Type B pancreatic cell (in vitro differentiated cells): Measurements from ENCODE around the gene CIAO3. TPM values are rescaled to one million over a fixed set of nuclear protein-coding genes. Genes with fewer than 3 reads are reported as not detected.
A peak's percentile ranks its signal among the peaks of the same experiment; 100 is the strongest.

ENCODE experiments used
- DNase-seq: peaks from one replicate; pipeline ENCODE4 v3.0.0; 2021; ENCODE audit warnings: mixed read lengths; ENCODE audit not compliant: unreplicated experiment; ENCODE audit errors: extremely low spot score
- H3K27ac Mint-ChIP-seq: 2 replicates; pipeline ENCODE4 v1.8.0; 2021; ENCODE audit warnings: mild to moderate bottlenecking, mixed read lengths
- H3K27me3 Mint-ChIP-seq: 2 replicates; pipeline ENCODE4 v1.8.0; 2021; ENCODE audit warnings: mixed read lengths
- H3K36me3 Mint-ChIP-seq: 2 replicates; pipeline ENCODE4 v1.8.0; 2021; ENCODE audit warnings: mixed read lengths
- H3K4me1 Mint-ChIP-seq: one replicate; pipeline ENCODE4 v1.8.0; 2021; ENCODE audit warnings: mixed read lengths; ENCODE audit not compliant: unreplicated experiment
- H3K4me3 Mint-ChIP-seq: 2 replicates; pipeline ENCODE4 v1.8.0; 2021; ENCODE audit warnings: mild to moderate bottlenecking, mixed read lengths
- H3K9me3 Mint-ChIP-seq: 2 replicates; pipeline ENCODE4 v1.8.0; 2021; ENCODE audit warnings: mixed read lengths
- total RNA-seq: library from RNA; stranded (reverse); gene quantifications from 2 replicates; pipeline ENCODE4 v1.2.1, GENCODE V29; 2021; ENCODE audit warnings: low replicate concordance
- TF ChIP-seq, protein P1 (sequence below): fragments of 200-600 bp; sonication (generic); conservative IDR thresholded peaks from 2 replicates; pipeline ENCODE4 v1.5.0; 2021; ENCODE audit warnings: antibody characterized with exemption, mild to moderate bottlenecking

Gene CIAO3
- total RNA-seq, 1 donor from 2014 or later, result 44.5 TPM

DNA sequence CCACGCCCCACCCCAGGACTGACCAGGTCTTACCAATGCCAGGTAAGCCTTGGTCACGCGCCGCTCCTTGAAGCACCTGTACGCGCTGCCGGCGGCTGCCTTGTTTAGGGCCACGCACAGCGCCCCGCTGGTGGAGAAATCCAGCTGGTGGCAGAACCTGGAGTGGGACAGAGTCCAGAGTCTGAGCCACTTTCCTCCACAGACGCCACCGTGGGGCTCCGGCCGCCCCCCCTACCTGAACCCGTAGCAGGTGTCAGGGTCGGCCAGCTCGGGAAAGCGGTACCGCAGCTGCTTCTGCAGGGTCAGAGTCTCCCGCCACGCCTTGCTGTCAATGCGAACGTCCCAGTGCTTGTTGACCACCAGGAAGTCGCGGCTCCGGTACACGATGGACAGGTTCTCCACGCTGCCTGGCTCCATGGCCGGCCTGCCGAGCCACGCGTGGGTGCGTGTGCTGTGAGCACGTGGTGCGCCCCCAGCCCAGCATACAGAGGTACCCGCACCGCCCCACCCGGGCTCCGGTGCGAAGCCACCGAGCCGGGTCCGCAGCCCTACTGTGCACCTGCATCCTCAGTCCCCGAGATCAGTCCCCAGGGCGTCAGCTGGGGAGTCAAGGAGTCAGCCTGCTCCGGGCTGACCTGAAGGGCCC is 46.6 kb upstream of the CIAO3 start:
- peak overlapping the region; percentile 88 for H3K4me3 Mint-ChIP-seq
- H3K4me1 Mint-ChIP-seq, result no peaks in the 10 kb centered on the region
- H3K9me3 Mint-ChIP-seq, result no peaks in the 10 kb centered on the region
- H3K27me3 Mint-ChIP-seq, result no peaks in the 10 kb centered on the region
- no peak for DNase-seq
- TF ChIP-seq, protein P1, sequence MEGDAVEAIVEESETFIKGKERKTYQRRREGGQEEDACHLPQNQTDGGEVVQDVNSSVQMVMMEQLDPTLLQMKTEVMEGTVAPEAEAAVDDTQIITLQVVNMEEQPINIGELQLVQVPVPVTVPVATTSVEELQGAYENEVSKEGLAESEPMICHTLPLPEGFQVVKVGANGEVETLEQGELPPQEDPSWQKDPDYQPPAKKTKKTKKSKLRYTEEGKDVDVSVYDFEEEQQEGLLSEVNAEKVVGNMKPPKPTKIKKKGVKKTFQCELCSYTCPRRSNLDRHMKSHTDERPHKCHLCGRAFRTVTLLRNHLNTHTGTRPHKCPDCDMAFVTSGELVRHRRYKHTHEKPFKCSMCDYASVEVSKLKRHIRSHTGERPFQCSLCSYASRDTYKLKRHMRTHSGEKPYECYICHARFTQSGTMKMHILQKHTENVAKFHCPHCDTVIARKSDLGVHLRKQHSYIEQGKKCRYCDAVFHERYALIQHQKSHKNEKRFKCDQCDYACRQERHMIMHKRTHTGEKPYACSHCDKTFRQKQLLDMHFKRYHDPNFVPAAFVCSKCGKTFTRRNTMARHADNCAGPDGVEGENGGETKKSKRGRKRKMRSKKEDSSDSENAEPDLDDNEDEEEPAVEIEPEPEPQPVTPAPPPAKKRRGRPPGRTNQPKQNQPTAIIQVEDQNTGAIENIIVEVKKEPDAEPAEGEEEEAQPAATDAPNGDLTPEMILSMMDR, result no peak
- peaks cover 5% of the 10 kb centered on the region for H3K36me3 Mint-ChIP-seq
- H3K27ac Mint-ChIP-seq, result no peak overlapping the region

DNA sequence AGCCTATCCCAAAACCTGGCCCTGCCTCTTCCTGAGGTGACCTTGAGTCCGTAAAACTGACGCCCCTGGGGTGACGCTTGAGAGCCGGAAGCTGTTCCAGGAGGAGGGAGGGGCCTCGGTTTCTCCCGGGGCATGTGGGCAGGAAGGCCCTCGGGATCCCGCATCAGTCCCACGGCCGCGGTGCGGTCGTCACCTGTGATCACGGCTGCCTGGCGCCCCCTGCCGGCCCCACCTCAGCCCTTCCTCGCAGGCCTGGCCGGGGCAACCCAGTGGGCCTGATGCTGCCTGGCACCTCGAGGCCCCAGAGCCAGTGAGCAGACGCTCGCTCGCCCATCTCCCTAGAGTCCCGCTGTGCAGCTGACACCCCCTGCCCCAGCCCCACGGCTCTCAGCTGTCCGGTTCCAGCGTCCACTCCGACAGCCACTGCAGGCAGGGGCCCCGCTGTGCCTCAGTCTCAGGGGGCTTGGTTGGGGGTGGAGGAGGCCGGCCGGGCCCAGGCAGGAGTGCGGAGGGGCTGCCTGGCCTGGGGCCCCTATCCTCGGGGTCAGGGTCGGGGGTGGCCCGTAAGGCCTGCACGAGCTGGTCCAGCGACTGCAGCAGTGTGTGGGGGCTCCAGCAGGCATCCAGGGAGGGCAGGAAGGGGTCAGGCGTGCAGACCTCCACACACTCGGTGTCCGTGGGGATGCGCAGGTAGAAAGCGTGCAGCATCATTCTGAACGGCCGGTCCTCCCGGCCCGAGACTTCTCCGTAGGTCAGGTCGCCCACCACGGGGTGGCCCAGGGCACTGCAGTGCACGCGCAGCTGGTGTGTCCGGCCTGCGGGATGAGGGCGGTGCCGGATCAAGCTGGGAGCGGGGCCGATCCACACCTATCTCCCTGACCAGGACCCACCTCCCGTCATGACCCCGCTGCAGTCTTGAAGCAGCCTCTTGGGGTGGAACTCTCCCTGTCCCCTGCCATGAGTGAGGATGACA is 45.1 kb upstream of the CIAO3 start:
- Mint-ChIP-seq H3K4me3 (peak overlapping the region; percentile 79), H3K27ac (no peak overlapping the region), H3K9me3 (no peaks in the 10 kb centered on the region), H3K27me3 (no peaks in the 10 kb centered on the region), H3K36me3 (no peaks in the 10 kb centered on the region), H3K4me1 (no peaks in the 10 kb centered on the region)
- DNase-seq, result peak; percentile 88
- TF ChIP-seq, protein P1, result peak; percentile 90

DNA sequence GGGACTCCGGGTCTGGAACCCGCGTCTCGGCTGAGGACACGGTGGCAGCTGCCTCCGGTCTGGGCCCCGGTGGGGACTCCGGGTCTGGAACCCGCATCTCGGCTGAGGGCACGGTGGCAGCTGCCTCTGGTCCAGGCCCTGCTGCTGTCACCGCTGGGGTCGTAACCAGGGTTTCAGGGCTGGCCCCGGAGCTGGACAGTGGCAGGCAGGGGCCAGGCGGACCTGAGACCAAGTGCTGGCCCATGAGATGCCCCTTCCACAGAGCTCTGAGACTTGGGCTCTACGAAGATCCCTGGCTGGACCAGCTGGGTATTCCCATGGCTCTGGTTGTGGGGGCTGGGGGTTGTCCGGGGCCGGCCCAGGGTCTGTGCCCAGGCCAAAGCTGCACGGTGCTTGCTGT is 43.6 kb upstream of the CIAO3 start:
- H3K27me3 Mint-ChIP-seq, result peaks cover 4% of the 10 kb centered on the region
- TF ChIP-seq, protein P1, result no peak
- H3K36me3 Mint-ChIP-seq, result no peaks in the 10 kb centered on the region
- no peaks in the 10 kb centered on the region for H3K4me1 Mint-ChIP-seq
- H3K27ac Mint-ChIP-seq, result no peak overlapping the region
- H3K9me3 Mint-ChIP-seq, result no peaks in the 10 kb centered on the region
- DNase-seq, result no peak
- no peak overlapping the region for H3K4me3 Mint-ChIP-seq

DNA sequence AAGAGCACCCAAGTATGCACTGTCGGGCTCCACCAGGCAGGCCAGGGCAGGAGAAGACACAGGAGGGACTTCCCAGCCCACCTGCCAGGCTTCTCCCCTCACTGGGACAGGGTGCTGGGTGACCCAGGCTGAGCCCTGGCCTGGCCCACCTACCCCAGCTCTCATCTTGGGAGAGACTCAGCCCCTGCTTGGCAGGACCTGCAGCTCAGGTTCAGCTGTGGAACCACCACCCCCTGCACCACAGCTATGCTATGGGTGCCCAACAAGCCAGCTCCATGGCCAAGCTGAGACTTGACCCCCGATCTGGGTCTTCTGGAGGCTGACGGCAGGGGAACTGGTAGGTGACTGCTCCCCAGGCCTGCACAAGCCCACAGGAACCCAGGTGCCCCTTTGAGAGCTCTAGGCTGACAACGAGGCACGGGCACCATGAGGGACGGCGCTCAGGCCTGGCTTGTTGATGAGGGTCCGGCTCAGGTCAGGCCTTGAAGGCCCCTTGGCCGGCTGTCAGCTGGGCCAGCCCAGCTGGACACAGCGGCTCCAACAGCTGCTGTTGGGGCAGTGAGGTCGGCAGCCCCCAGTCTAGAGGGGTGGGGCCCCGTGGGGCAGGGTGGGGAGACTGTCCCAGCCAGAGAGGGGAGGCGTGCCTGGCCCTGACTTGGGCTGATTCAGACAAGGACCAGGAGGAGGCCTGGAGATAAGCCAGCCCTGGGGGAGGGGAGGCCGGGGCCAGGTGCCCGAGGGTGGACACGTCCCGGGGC is 42.8 kb upstream of the CIAO3 start:
- peaks cover 4% of the 10 kb centered on the region for H3K27me3 Mint-ChIP-seq
- H3K4me1 Mint-ChIP-seq, result no peaks in the 10 kb centered on the region
- H3K27ac Mint-ChIP-seq, result no peak overlapping the region
- H3K9me3 Mint-ChIP-seq, result no peaks in the 10 kb centered on the region
- TF ChIP-seq, protein P1, result no peak
- no peak overlapping the region for H3K4me3 Mint-ChIP-seq
- no peaks in the 10 kb centered on the region for H3K36me3 Mint-ChIP-seq
- DNase-seq, result no peak

DNA sequence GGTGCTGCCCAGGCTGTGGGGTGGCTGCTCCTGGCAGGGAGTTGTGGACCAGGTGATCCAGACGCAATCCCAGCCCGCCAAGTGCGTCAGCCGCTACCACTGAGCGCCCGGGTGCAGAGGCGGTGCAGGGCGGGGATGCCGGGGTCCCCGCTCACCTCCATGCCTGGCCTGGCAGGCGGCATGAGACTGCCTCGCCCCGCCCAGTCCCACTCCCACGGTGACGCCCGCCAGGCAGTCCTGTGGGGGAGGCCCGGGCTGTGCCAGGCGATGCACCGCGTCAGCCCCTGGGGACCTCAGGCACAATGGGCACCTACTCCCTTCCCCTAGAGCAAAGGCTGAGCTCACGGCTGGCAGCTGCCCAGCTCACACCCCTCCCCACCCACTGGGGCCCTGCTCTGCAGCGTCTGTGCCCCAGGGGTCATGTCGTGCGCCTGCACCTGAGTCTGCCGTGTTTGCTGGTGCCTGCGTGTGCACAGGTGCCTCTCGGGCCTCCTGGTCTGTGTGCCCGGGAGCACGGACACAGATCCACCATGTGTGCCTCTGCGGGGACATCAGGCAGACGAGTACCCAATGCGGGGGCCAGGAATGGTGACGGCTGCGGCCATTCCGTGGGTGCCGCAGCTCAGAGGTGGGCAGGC is 42.1 kb upstream of the CIAO3 start:
- no peaks in the 10 kb centered on the region for H3K9me3 Mint-ChIP-seq
- H3K27ac Mint-ChIP-seq, result no peak overlapping the region
- peaks cover 6% of the 10 kb centered on the region for H3K27me3 Mint-ChIP-seq
- TF ChIP-seq, protein P1, result no peak
- H3K36me3 Mint-ChIP-seq, result no peaks in the 10 kb centered on the region
- no peak overlapping the region for H3K4me3 Mint-ChIP-seq
- DNase-seq, result no peak
- peaks cover under 1% of the 10 kb centered on the region for H3K4me1 Mint-ChIP-seq
